Lung (tissue), 12 donors: ENCODE results near the gene CDK11B. TPM values are rescaled to one million over a fixed set of nuclear protein-coding genes. Genes with fewer than 3 reads are reported as not detected.

Experiments
- ATAC-seq: fragments of 200-7000 bp; cut with Tn5 transposase; one replicate; pipeline ENCODE4 v1.9.1; 2020; ENCODE audit warnings: moderate number of reproducible peaks; ENCODE audit not compliant: insufficient read depth, low FRiP score
- DNase-seq, 3 donors: peaks; one replicate each; pipeline ENCODE4 v3.0.0-alpha.2; 2013 to 2017
- H3K27ac ChIP-seq, 2 donors: one replicate each; pipeline ENCODE4 v1.5.1; 2013; ENCODE audit warnings: mild to moderate bottlenecking in 2 of 2, moderate library complexity in 2 of 2, control low read depth in 1 of 2, inconsistent platforms in 1 of 2, low read depth in 1 of 2, low read length in 1 of 2
- H3K27me3 ChIP-seq, 3 donors: one replicate each; pipeline ENCODE4 v1.5.1; 2013; ENCODE audit warnings: low read length in 2 of 3; ENCODE audit not compliant: control insufficient read depth in 3 of 3, insufficient read depth in 3 of 3
- H3K36me3 ChIP-seq, 4 donors: one replicate each; pipeline ENCODE4 v1.5.1; 2013; ENCODE audit warnings: low read length in 4 of 4, mild to moderate bottlenecking in 1 of 4, moderate library complexity in 1 of 4; ENCODE audit not compliant: control insufficient read depth in 4 of 4, insufficient read depth in 4 of 4
- H3K4me1 ChIP-seq, 5 donors: one replicate each; pipeline ENCODE4 v1.5.1; 2013; ENCODE audit warnings: low read length in 5 of 5, mild to moderate bottlenecking in 2 of 5, moderate library complexity in 1 of 5; ENCODE audit not compliant: control insufficient read depth in 5 of 5, insufficient read depth in 5 of 5
- H3K4me3 ChIP-seq: one replicate; pipeline ENCODE4 v1.5.1; 2013; ENCODE audit warnings: mild to moderate bottlenecking, control low read depth, moderate library complexity
- H3K9ac ChIP-seq, 2 donors: one replicate each; pipeline ENCODE4 v1.5.1; 2013; ENCODE audit warnings: low read length in 2 of 2, control low read depth in 1 of 2; ENCODE audit not compliant: insufficient read depth in 1 of 2
- H3K9me3 ChIP-seq, 4 donors: one replicate each; pipeline ENCODE4 v1.5.1; 2013; ENCODE audit warnings: low read length in 3 of 4, mild to moderate bottlenecking in 1 of 4, moderate library complexity in 1 of 4; ENCODE audit not compliant: control insufficient read depth in 4 of 4, insufficient read depth in 3 of 4
- WGBS, 2 donors: extraction: QIAGEN DNeasy Blood & Tissue Kit; methylation state at CpG; one replicate each; pipeline ENCODE4 v1.1.7; 2013; 5-methylcytosine and 5-hydroxymethylcytosine counted together
- polyA plus RNA-seq, 2 donors: library from polyadenylated mRNA; stranded (reverse); fragments of 200-250 nt; gene quantifications; one replicate each; pipeline ENCODE4 v1.2.1, GENCODE V29; 2013
- total RNA-seq, 2 donors: library from RNA; depleted of rRNA in 1 of 2; stranded (reverse); fragments of >200 nt in 1 of 2; gene quantifications; one replicate each; pipeline ENCODE4 v1.2.1, GENCODE V29; 2014 to 2021
- TF ChIP-seq, protein P1 (sequence below): IDR thresholded peaks from 2 replicates; pipeline ENCODE4 v1.5.1; 2012; ENCODE audit warnings: mild to moderate bottlenecking; ENCODE audit errors: control extremely low read depth, extremely low read depth
- donor health status: control.
- donor health status: control.
- donor health status: Bipolar disorder and iron deficiency.
- donor health status: healthy.
- donor health status: DM: yes; HTN: yes; CAD: no.

Gene CDK11B
- total and polyA plus RNA-seq, 4 donors: 15.7 to 39.6 (median 24.2) TPM

DNA sequence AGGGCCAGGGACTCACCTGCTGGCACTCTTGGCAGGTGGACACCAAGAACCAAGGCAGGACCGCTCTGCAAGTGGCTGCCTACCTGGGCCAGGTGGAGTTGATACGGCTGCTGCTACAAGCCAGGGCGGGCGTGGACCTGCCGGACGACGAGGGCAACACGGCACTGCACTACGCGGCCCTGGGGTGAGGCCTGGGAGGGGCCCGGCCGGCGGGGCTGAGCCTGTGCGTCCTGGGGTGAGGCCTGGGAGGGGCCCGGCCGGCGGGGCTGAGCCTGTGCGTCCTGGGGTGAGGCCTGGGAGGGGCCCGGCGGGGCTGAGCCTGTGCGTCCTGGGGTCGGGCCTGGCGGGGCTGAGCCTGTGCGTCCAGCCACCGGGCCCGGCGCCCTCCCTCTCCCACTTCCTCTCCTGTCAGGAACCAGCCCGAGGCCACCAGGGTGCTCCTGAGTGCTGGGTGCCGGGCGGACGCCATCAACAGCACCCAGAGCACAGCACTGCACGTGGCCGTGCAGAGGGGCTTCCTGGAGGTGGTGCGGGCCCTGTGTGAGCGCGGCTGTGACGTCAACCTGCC, 31.5 kb downstream of the CDK11B start:
- H3K4me1 ChIP-seq: peaks cover 0 to 9% (median 0%) of the 10 kb centered on the region in 5 donors
- WGBS, 2 donors: 82 to 95% methylated on average over 21 to 37 of the region's 37 CpGs
- H3K36me3 ChIP-seq: peaks cover 0 to 21% (median 9%) of the 10 kb centered on the region in 4 donors
- H3K27ac ChIP-seq: no peak overlapping the region
- H3K9ac ChIP-seq: no peak overlapping the region
- TF ChIP-seq, protein P1, sequence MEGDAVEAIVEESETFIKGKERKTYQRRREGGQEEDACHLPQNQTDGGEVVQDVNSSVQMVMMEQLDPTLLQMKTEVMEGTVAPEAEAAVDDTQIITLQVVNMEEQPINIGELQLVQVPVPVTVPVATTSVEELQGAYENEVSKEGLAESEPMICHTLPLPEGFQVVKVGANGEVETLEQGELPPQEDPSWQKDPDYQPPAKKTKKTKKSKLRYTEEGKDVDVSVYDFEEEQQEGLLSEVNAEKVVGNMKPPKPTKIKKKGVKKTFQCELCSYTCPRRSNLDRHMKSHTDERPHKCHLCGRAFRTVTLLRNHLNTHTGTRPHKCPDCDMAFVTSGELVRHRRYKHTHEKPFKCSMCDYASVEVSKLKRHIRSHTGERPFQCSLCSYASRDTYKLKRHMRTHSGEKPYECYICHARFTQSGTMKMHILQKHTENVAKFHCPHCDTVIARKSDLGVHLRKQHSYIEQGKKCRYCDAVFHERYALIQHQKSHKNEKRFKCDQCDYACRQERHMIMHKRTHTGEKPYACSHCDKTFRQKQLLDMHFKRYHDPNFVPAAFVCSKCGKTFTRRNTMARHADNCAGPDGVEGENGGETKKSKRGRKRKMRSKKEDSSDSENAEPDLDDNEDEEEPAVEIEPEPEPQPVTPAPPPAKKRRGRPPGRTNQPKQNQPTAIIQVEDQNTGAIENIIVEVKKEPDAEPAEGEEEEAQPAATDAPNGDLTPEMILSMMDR: no peak
- H3K27me3 ChIP-seq: peaks cover 0 to 5% (median 0%) of the 10 kb centered on the region in 3 donors
- ATAC-seq (no peak), DNase-seq (no peak)
- no peak overlapping the region for H3K4me3 ChIP-seq
- H3K9me3 ChIP-seq: peaks cover 0 to 4% (median 0%) of the 10 kb centered on the region in 4 donors

- ATAC-seq: no peak
- no peak overlapping the region for H3K4me3 ChIP-seq
- WGBS, 2 donors: 94 to 97% methylated on average over 45 to 48 of the region's 48 CpGs
- H3K27ac ChIP-seq: no peak overlapping the region
- no peak overlapping the region for H3K9ac ChIP-seq
- H3K4me1 ChIP-seq: peaks cover 0 to 9% (median 0%) of the 10 kb centered on the region in 5 donors
- peaks cover 0 to 21% (median 9%) of the 10 kb centered on the region in 4 donors for H3K36me3 ChIP-seq
- no peak for DNase-seq
- TF ChIP-seq, protein P1: no peak
- H3K9me3 ChIP-seq: peaks cover 0 to 4% (median 0%) of the 10 kb centered on the region in 4 donors
- peaks cover 0 to 5% (median 0%) of the 10 kb centered on the region in 3 donors for H3K27me3 ChIP-seq
Measured at GRCh38 chr1:1626207-1627141, 32.3 kb downstream of the CDK11B start.

- TF ChIP-seq, protein P1: no peak
- Histone ChIP-seq H3K4me1 (peaks cover 0 to 9% (median 0%) of the 10 kb centered on the region in 5 donors), H3K9ac (no peak overlapping the region), H3K27me3 (peaks cover 0 to 3% (median 0%) of the 10 kb centered on the region in 3 donors), H3K27ac (no peak overlapping the region), H3K9me3 (peaks cover 0 to 4% (median 0%) of the 10 kb centered on the region in 4 donors), H3K4me3 (no peak overlapping the region), H3K36me3 (peaks cover 0 to 21% (median 9%) of the 10 kb centered on the region in 4 donors)
- no peak for DNase-seq
- no peak for ATAC-seq
- 95 to 99% methylated on average over 8 of the region's 8 CpGs for WGBS, 2 donors
Measured at GRCh38 chr1:1625824-1626206, 33.0 kb downstream of the CDK11B start.
